ENCODE data around the gene GFRAL.

The GFRAL gene

GRCh38 chr6:55443238-55444134, 116.2 kb downstream of the GFRAL start:
- Histone ChIP-seq H3K36me3 (ENCODE audit: insufficient read depth, low read length) (no peaks in the 10 kb centered on the region), H3K4me3 (ENCODE audit: low read depth, low read length, poor library complexity, severe bottlenecking) (no peak overlapping the region)

DNA sequence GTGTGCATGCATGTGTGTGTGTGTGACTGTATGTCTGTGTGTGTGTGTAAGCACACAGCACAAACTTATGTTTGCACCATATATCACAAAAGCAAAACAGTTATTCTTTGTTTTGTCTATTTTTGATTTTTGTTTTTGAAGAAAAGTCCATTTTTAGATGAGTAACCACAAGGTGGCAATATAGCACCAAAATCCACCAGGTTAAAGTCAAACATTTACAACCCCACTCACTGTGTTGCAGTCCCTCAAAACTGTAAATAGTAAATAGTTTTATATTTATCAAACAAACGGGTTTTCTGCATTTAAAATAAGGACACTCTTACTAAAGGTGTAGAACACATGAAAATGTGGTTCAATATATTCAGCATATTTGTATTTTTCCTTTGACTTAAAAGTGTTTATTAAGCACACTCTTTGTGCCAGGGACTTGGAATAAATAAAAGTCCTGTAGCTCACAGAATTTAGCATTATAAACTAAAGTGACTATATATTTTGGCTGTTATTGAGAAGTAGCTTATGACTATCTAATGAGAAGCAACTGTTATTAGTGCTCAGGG, 118.5 kb downstream of the GFRAL start:
- no peak overlapping the region for H3K4me3 ChIP-seq (ENCODE audit: low read depth, low read length, poor library complexity, severe bottlenecking)
- H3K79me2 ChIP-seq (ENCODE audit: insufficient read depth, low read length) = no peaks in the 10 kb centered on the region
- H3F3A ChIP-seq (ENCODE audit: insufficient read depth, low read length) = no peaks in the 10 kb centered on the region
- H3K36me3 ChIP-seq (ENCODE audit: insufficient read depth, low read length) = no peaks in the 10 kb centered on the region
- H3K9ac ChIP-seq (ENCODE audit: low read length) = no peak overlapping the region
- H3K4me2 ChIP-seq (ENCODE audit: low read length) = no peak overlapping the region
- H2AFZ ChIP-seq (ENCODE audit: low read length) = no peak overlapping the region
- H3K9me2 ChIP-seq (ENCODE audit: low read depth, low read length) = no peaks in the 10 kb centered on the region
- no peak overlapping the region for H3K27ac ChIP-seq (ENCODE audit: low read depth, low read length, poor library complexity, severe bottlenecking)
- H3K4me1 ChIP-seq (ENCODE audit: insufficient read depth, low read length, severe bottlenecking) = no peaks in the 10 kb centered on the region
- no peaks in the 10 kb centered on the region for H3K27me3 ChIP-seq (ENCODE audit: insufficient read depth, low read length)
- H3K9me3 ChIP-seq (ENCODE audit: low read length) = no peaks in the 10 kb centered on the region
- H4K20me1 ChIP-seq (ENCODE audit: insufficient read depth, low read length) = no peaks in the 10 kb centered on the region
- no peak for TF ChIP-seq EZH2 (IDR thresholded peaks at IDR 0.05; ENCODE audit: borderline replicate concordance, low read length)
- TF ChIP-seq CTCF (IDR thresholded peaks at IDR 0.05; ENCODE audit: low read length) = peak; percentile 57; the same call in 1 of the 2 replicates

More at GRCh38 chr6:55443238-55444134, 116.2 kb downstream of the GFRAL start:
- Histone ChIP-seq H3K9me3 (ENCODE audit: low read length) (no peaks in the 10 kb centered on the region), H3K79me2 (ENCODE audit: insufficient read depth, low read length) (no peaks in the 10 kb centered on the region), H3K9me2 (ENCODE audit: low read depth, low read length) (no peaks in the 10 kb centered on the region), H3K27me3 (ENCODE audit: insufficient read depth, low read length) (no peaks in the 10 kb centered on the region), H3K4me2 (ENCODE audit: low read length) (no peak overlapping the region), H3F3A (ENCODE audit: insufficient read depth, low read length) (no peaks in the 10 kb centered on the region), H3K27ac (ENCODE audit: low read depth, low read length, poor library complexity, severe bottlenecking) (no peak overlapping the region), H2AFZ (ENCODE audit: low read length) (no peak overlapping the region), H3K4me1 (ENCODE audit: insufficient read depth, low read length, severe bottlenecking) (no peaks in the 10 kb centered on the region), H3K9ac (ENCODE audit: low read length) (no peak overlapping the region), H4K20me1 (ENCODE audit: insufficient read depth, low read length) (no peaks in the 10 kb centered on the region)
- TF ChIP-seq EZH2 (IDR thresholded peaks at IDR 0.05; ENCODE audit: borderline replicate concordance, low read length) = no peak
- no peak for TF ChIP-seq CTCF (IDR thresholded peaks at IDR 0.05; ENCODE audit: low read length)

GRCh38 chr6:55447891-55448290, 120.6 kb downstream of the GFRAL start:
- H3K9ac ChIP-seq (ENCODE audit: low read length) = no peak overlapping the region
- H3K36me3 ChIP-seq (ENCODE audit: insufficient read depth, low read length) = no peaks in the 10 kb centered on the region
- no peak overlapping the region for H3K4me2 ChIP-seq (ENCODE audit: low read length)
- H3K79me2 ChIP-seq (ENCODE audit: insufficient read depth, low read length) = no peaks in the 10 kb centered on the region
- no peak overlapping the region for H2AFZ ChIP-seq (ENCODE audit: low read length)
- TF ChIP-seq CTCF (IDR thresholded peaks at IDR 0.05; ENCODE audit: low read length) (no peak), EZH2 (IDR thresholded peaks at IDR 0.05; ENCODE audit: borderline replicate concordance, low read length) (no peak)
- H3K27me3 ChIP-seq (ENCODE audit: insufficient read depth, low read length) = no peaks in the 10 kb centered on the region
- H3F3A ChIP-seq (ENCODE audit: insufficient read depth, low read length) = no peaks in the 10 kb centered on the region
- no peaks in the 10 kb centered on the region for H3K4me1 ChIP-seq (ENCODE audit: insufficient read depth, low read length, severe bottlenecking)
- H4K20me1 ChIP-seq (ENCODE audit: insufficient read depth, low read length) = no peaks in the 10 kb centered on the region
- no peak overlapping the region for H3K4me3 ChIP-seq (ENCODE audit: low read depth, low read length, poor library complexity, severe bottlenecking)
- H3K9me3 ChIP-seq (ENCODE audit: low read length) = no peaks in the 10 kb centered on the region
- H3K9me2 ChIP-seq (ENCODE audit: low read depth, low read length) = no peaks in the 10 kb centered on the region
- H3K27ac ChIP-seq (ENCODE audit: low read depth, low read length, poor library complexity, severe bottlenecking) = no peak overlapping the region
